Measurements from ENCODE around the gene GPA33. TPM values are rescaled to one million over a fixed set of nuclear protein-coding genes. Genes with fewer than 3 reads are reported as not detected.

GPA33 gene
- total RNA-seq, 4 donors from 2014 or later: 0.29 TPM; not detected in 3

GRCh38 chr1:167118188-167118587 lies 28.0 kb upstream of the GPA33 start:
- intact Hi-C loops (cut with DNase I; ENCODE audit: low total_unique reads): no loop called here
- H3K4me1 ChIP-seq: peaks cover 0 to 8% of the 10 kb centered on the region in 2 donors
- H3K36me3 ChIP-seq: no peaks in the 10 kb centered on the region
- no peaks in the 10 kb centered on the region for H3K27me3 ChIP-seq
- H3K27ac ChIP-seq: no peak overlapping the region
- no peak for DNase-seq
- no peaks in the 10 kb centered on the region for H3K9me3 ChIP-seq
- no peak overlapping the region for H3K4me3 ChIP-seq
- TF ChIP-seq, protein P1, sequence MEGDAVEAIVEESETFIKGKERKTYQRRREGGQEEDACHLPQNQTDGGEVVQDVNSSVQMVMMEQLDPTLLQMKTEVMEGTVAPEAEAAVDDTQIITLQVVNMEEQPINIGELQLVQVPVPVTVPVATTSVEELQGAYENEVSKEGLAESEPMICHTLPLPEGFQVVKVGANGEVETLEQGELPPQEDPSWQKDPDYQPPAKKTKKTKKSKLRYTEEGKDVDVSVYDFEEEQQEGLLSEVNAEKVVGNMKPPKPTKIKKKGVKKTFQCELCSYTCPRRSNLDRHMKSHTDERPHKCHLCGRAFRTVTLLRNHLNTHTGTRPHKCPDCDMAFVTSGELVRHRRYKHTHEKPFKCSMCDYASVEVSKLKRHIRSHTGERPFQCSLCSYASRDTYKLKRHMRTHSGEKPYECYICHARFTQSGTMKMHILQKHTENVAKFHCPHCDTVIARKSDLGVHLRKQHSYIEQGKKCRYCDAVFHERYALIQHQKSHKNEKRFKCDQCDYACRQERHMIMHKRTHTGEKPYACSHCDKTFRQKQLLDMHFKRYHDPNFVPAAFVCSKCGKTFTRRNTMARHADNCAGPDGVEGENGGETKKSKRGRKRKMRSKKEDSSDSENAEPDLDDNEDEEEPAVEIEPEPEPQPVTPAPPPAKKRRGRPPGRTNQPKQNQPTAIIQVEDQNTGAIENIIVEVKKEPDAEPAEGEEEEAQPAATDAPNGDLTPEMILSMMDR (IDR thresholded peaks at IDR 0.05): no peak
- no peak for TF ChIP-seq POLR2A (IDR thresholded peaks at IDR 0.05)

DNA sequence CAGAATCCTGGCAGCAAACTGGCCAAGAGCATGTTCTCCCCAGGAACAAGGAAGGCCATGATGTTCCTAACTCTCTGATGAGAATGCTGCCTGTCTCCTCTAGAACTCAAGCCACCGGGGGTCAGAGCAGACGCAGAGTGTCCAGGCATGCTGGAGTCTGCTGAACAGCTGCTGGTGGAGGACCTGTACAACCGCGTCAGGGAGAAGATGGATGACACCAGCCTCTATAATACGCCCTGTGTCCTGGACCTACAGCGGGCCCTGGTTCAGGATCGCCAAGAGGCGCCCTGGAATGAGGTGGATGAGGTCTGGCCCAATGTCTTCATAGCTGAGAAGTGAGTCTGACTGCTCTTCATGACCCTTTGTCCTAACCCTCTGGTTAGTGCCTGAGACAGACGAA lies 27.0 kb upstream of the GPA33 start:
- DNase-seq: no peak
- no peak overlapping the region for H3K27ac ChIP-seq
- peaks cover 0 to 8% of the 10 kb centered on the region in 2 donors for H3K4me1 ChIP-seq
- TF ChIP-seq, protein P1 (IDR thresholded peaks at IDR 0.05): no peak
- intact Hi-C loops (cut with DNase I; ENCODE audit: low total_unique reads): no loop called here
- no peaks in the 10 kb centered on the region for H3K27me3 ChIP-seq
- no peaks in the 10 kb centered on the region for H3K9me3 ChIP-seq
- H3K4me3 ChIP-seq: no peak overlapping the region
- no peaks in the 10 kb centered on the region for H3K36me3 ChIP-seq

GRCh38 chr1:167116174-167116573 lies 26.0 kb upstream of the GPA33 start:
- Histone ChIP-seq H3K4me1 (peaks cover 0 to 3% of the 10 kb centered on the region in 2 donors), H3K27me3 (no peaks in the 10 kb centered on the region), H3K27ac (no peak overlapping the region), H3K9me3 (no peaks in the 10 kb centered on the region), H3K4me3 (no peak overlapping the region), H3K36me3 (no peaks in the 10 kb centered on the region)
- TF ChIP-seq POLR2A (IDR thresholded peaks at IDR 0.05): no peak
- DNase-seq: no peak
- intact Hi-C loops (cut with DNase I; ENCODE audit: low total_unique reads): no loop called here

DNA sequence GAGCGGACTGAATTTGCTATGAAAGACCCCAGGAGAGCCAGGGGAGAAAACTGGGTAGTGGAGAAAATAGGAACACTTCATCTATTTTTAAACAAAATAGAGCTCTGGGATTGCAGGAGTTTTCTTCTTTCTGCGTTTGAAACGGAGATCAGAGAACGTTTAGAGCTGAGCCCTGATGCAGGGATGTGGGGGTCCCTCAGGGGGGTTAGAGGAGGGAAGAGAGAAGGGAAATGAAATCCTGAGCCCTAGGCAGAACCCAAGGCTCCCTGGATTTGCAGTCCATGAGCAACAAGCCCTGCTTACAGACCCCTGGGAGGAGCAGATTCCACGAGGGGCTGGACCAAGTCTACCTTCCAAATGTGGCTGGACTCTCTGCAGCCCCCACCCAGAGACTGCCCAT lies 25.5 kb upstream of the GPA33 start:
- H3K9me3 ChIP-seq: peaks cover 0 to under 1% of the 10 kb centered on the region in 2 donors
- no peaks in the 10 kb centered on the region for H3K4me1 ChIP-seq
- H3K4me3 ChIP-seq: no peak overlapping the region
- H3K36me3 ChIP-seq: no peaks in the 10 kb centered on the region
- H3K27me3 ChIP-seq: no peaks in the 10 kb centered on the region
- DNase-seq: no peak
- H3K27ac ChIP-seq: no peak overlapping the region
- intact Hi-C loops (cut with DNase I; ENCODE audit: low total_unique reads): no loop called here
- TF ChIP-seq, protein P1 (IDR thresholded peaks at IDR 0.05): no peak
- TF ChIP-seq POLR2A (IDR thresholded peaks at IDR 0.05): no peak

- intact Hi-C loops (cut with DNase I; ENCODE audit: low total_unique reads): no loop called here
- TF ChIP-seq, protein P1 (IDR thresholded peaks at IDR 0.05): no peak
- no peak for TF ChIP-seq POLR2A (IDR thresholded peaks at IDR 0.05)
- no peak for DNase-seq
- Histone ChIP-seq H3K27ac (no peak overlapping the region), H3K9me3 (peaks cover 0 to 2% of the 10 kb centered on the region in 2 donors), H3K27me3 (no peaks in the 10 kb centered on the region), H3K36me3 (no peaks in the 10 kb centered on the region), H3K4me3 (no peak overlapping the region), H3K4me1 (no peaks in the 10 kb centered on the region)
Measured at GRCh38 chr1:167114725-167115124, 24.5 kb upstream of the GPA33 start.

All from uterus (tissue), 4 donors.